Mucosa of rectum (tissue), 2 donors: ENCODE data around the gene HOXA5.

Experiments
- H3K27ac ChIP-seq, 2 donors: one replicate each; pipeline ENCODE4 v1.7.0; 2013; ENCODE audit warnings: inconsistent platforms in 2 of 2, low read depth in 2 of 2, low read length in 2 of 2
- H3K27me3 ChIP-seq, 2 donors: one replicate each; pipeline ENCODE4 v1.7.0; 2013; ENCODE audit warnings: low read length in 2 of 2; ENCODE audit not compliant: control insufficient read depth in 2 of 2, insufficient read depth in 2 of 2
- H3K36me3 ChIP-seq, 2 donors: one replicate each; pipeline ENCODE4 v1.7.0; 2013; ENCODE audit warnings: low read length in 2 of 2; ENCODE audit not compliant: control insufficient read depth in 2 of 2, insufficient read depth in 2 of 2
- H3K4me1 ChIP-seq, 2 donors: one replicate each; pipeline ENCODE4 v1.7.0; 2013; ENCODE audit warnings: low read length in 2 of 2, mild to moderate bottlenecking in 1 of 2; ENCODE audit not compliant: control insufficient read depth in 2 of 2, insufficient read depth in 2 of 2
- H3K4me3 ChIP-seq, 2 donors: one replicate each; pipeline ENCODE4 v1.7.0; 2013; ENCODE audit warnings: low read length in 2 of 2
- H3K9ac ChIP-seq, 2 donors: one replicate each; pipeline ENCODE4 v1.7.0; 2013; ENCODE audit warnings: low read length in 2 of 2, low read depth in 1 of 2, mild to moderate bottlenecking in 1 of 2
- H3K9me3 ChIP-seq, 2 donors: one replicate each; pipeline ENCODE4 v1.7.0; 2013; ENCODE audit warnings: low read length in 2 of 2; ENCODE audit not compliant: control insufficient read depth in 2 of 2
- donor health status: healthy.
- donor health status: Normal muscosa, but diverticular disease.

HOXA5 gene

GRCh38 chr7:27187475-27188385 is 44.2 kb upstream of the HOXA5 start:
- H3K9ac ChIP-seq = peak overlapping the region; percentile 90 to 96
- H3K36me3 ChIP-seq = no peaks in the 10 kb centered on the region
- H3K27me3 ChIP-seq = peaks cover 15 to 30% of the 10 kb centered on the region in 2 donors
- peak overlapping the region; percentile 83 to 87 for H3K4me3 ChIP-seq
- H3K27ac ChIP-seq = peak overlapping the region; percentile 91 to 93
- no peaks in the 10 kb centered on the region for H3K9me3 ChIP-seq
- H3K4me1 ChIP-seq = peaks cover 54 to 79% of the 10 kb centered on the region in 2 donors

DNA sequence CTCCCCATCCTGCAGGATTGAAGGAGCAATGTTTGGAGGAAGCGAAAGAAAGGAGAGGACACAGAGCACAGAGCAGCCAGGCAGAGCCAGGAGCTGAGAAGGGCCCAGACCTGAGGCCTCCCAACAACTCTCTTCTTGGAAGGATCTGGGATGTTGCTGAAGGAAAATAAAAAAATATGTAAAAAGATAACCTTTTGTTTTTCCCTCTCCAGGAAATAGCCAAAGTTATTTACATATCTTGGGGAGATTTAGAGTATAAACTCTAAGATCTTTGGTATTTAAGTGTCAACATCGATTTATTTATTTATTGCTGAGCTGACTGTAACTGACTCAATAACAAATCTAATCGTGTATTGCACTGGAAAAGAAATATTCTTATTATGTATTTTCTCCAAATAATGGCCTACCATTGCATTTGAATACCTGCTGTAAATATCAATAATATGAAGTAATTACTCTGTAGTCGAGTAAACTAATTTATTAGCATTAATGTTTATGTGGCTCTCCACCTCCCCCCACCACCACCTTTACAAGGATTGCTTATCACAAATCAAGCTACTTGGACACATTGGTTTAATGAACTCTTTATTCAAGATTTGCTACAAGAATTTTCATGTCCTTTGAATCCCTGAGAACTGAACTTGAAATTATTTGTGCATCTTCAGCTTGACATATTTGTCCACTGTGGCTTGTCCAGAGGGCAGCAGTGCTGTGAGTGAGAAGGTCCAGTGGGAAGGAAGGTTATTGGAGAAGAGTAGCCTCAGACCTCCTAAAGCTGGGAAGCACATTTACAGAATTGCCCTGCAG is 43.4 kb upstream of the HOXA5 start:
- H3K4me1 ChIP-seq = peaks cover 60 to 86% of the 10 kb centered on the region in 2 donors
- peak overlapping the region; percentile 94 to 96 for H3K9ac ChIP-seq
- peaks cover 11 to 30% of the 10 kb centered on the region in 2 donors for H3K27me3 ChIP-seq
- H3K27ac ChIP-seq = peak overlapping the region; percentile 91 to 93
- H3K4me3 ChIP-seq = peak overlapping the region; percentile 83 to 87
- H3K9me3 ChIP-seq = no peaks in the 10 kb centered on the region
- no peaks in the 10 kb centered on the region for H3K36me3 ChIP-seq

DNA sequence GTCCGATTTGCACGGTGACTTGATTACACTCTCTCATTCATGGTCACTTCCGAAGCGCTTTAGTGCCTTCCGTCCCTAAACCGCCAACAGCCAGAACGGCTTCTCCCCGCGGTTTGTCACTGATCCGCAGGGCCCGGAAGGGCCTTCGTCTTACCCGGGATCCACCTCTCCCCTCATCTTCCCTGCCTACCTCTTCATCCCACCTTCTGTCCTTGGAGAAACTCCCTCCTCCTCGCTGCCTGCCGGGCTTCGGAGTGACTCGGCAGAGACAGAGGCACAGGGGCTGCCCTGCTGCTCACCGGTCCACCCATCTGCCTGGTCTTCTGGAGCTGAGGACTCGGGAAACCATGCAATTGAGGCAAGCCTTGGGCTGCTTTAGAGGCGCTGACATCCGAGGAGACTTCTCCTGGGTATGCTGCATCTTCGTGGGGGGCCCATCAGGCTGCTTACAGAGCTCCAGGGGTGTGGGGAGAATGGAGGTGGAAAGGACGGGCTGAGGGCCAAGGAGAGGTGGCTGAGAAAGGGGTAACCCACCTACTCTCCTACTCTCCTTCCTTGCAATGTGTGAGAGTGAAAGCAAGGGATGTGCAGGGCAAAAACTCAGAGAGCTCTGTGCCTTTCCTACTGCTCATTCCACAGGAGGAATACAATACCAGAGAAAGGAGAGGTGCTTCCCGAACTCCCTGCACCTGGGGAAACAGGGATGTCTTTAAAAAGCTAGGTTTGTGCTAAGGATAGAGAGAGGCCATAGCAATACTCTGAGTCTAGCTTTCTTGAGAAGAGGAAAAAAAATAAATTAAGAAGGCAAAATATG is 42.6 kb upstream of the HOXA5 start:
- H3K27ac ChIP-seq = peak overlapping the region; percentile 91 to 93
- peaks cover 62 to 81% of the 10 kb centered on the region in 2 donors for H3K4me1 ChIP-seq
- peak overlapping the region; percentile 83 to 87 for H3K4me3 ChIP-seq
- peak overlapping the region; percentile 94 to 96 for H3K9ac ChIP-seq
- H3K36me3 ChIP-seq = no peaks in the 10 kb centered on the region
- H3K9me3 ChIP-seq = no peaks in the 10 kb centered on the region
- H3K27me3 ChIP-seq = peaks cover 10 to 30% of the 10 kb centered on the region in 2 donors

- Histone ChIP-seq H3K27ac (peak within 1 kb of the TSS; percentile 91 to 93), H3K9ac (peak within 1 kb of the TSS; percentile 94 to 96), H3K4me1 (peaks cover 65 to 82% of the 10 kb centered on the region in 2 donors), H3K9me3 (no peaks in the 10 kb centered on the region), H3K36me3 (no peaks in the 10 kb centered on the region), H3K4me3 (peak within 1 kb of the TSS; percentile 83 to 87), H3K27me3 (peaks cover 10 to 32% of the 10 kb centered on the region in 2 donors)
Measured at GRCh38 chr7:27185013-27185853, 41.8 kb upstream of the HOXA5 start, which contains the start of gene HOXA11. HOXA11 (minus strand) TSS chr7:27185232; CDS start chr7:27185144, 88 bp downstream.

- peaks cover 57 to 76% of the 10 kb centered on the region in 2 donors for H3K4me1 ChIP-seq
- H3K9me3 ChIP-seq = no peaks in the 10 kb centered on the region
- H3K27me3 ChIP-seq = peaks cover 10 to 27% of the 10 kb centered on the region in 2 donors
- H3K4me3 ChIP-seq = peak overlapping the region; percentile 83 to 87
- H3K36me3 ChIP-seq = no peaks in the 10 kb centered on the region
- H3K27ac ChIP-seq = peak overlapping the region; percentile 91 to 93
- peak overlapping the region; percentile 94 to 96 for H3K9ac ChIP-seq
Measured at GRCh38 chr7:27184337-27185012, 41.0 kb upstream of the HOXA5 start.

DNA sequence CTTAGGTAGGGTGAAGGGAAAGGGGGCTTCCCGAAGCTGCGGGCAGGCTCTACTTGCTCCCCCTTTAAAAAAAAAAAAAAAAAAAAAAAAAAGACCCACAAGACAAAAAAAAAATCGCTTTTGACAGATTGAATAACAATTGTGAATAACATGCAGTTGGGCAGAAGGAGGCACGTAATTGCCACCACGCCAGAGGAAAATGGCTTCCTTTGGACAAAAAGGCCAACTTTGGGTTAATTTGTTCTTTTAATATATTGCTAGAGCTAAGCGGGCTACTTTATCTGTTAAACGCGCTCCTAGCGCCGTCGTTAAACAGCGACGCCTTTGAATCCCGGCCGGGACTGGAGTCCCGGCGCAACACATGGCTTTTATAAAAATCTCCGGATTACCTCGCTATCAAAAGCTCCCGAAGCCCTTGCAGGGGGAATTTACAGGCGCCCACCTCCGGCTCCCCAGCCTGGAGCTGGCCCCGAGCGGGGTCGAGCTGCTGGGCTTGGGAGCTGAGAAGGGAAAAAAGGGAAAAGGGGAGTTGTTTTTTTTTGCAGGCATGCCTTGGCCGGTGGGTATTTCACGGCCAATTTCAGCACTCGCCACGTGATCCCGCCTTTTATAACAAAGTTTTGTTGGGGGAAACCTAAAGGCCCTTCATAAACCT is 40.3 kb upstream of the HOXA5 start:
- H3K4me1 ChIP-seq = peaks cover 53 to 72% of the 10 kb centered on the region in 2 donors
- H3K4me3 ChIP-seq = peak overlapping the region; percentile 71 to 83
- peak overlapping the region; percentile 91 to 93 for H3K27ac ChIP-seq

GRCh38 chr7:27182861-27183681 is 39.6 kb upstream of the HOXA5 start:
- Histone ChIP-seq H3K4me3 (peak overlapping the region; percentile 71 to 83), H3K27me3 (peaks cover 8 to 25% of the 10 kb centered on the region in 2 donors), H3K9me3 (no peaks in the 10 kb centered on the region), H3K36me3 (no peaks in the 10 kb centered on the region), H3K9ac (peak overlapping the region; percentile 80 to 96), H3K4me1 (peaks cover 49 to 69% of the 10 kb centered on the region in 2 donors), H3K27ac (peak overlapping the region; percentile 91 to 93)

More for the DNA sequence above, 40.3 kb upstream of the HOXA5 start:
- H3K36me3 ChIP-seq = no peaks in the 10 kb centered on the region
- H3K27me3 ChIP-seq = peaks cover 10 to 25% of the 10 kb centered on the region in 2 donors
- no peaks in the 10 kb centered on the region for H3K9me3 ChIP-seq
- peak overlapping the region; percentile 80 to 96 for H3K9ac ChIP-seq
